ENCODE data around the gene FIBCD1. TPM values are rescaled to one million over a fixed set of nuclear protein-coding genes. Genes with fewer than 3 reads are reported as not detected.
A peak's percentile ranks its signal among the peaks of the same experiment; 100 is the strongest.

The FIBCD1 gene
- total RNA-seq, 2 donors from 2014 or later = 7.9 to 9.6 TPM

DNA sequence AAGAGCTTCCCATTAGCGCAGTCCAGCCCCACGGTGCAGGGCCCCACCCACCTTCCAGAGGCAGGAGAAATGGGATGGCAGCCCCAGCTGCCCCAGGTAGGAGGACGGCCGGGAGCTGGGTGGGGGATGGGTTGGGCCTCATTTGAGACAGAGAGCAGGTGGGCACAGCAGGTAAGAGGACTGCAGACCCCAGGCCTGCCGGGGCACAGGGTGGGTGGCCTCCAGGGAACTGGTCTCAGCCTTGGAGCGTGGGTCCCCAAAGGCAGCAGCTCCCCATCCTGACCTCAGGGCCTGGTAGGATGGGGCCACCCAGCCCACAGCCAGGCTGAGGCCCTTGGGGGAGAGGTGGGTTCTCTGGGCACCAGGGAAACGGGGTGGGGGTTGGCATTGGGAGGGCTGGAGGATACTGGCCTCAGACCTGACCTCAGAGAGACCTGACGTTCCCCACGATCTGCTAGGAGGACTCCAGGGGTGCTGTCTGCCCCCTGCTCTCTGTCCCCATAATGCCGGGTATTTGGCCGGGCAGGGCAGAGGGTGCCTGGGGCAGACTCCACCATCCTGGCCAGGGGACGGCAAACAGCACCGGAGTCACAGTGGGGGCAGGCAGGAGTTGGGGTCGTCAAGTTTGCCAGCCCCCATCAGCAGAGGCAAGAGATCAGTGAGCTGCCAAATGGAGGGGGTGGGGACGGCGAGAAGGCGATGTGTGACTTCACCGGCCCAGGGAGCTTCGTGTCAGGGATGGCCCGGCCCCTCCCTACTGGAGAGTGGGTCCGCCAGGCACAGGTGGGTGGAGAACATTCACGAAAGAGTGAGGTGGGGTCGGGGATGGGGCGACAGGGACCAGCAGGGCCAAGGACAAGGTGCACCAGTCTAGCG, 35.6 kb downstream of the FIBCD1 start:
- intact Hi-C loops (cut with DNase I, micrococcal nuclease) = no loop called here

DNA sequence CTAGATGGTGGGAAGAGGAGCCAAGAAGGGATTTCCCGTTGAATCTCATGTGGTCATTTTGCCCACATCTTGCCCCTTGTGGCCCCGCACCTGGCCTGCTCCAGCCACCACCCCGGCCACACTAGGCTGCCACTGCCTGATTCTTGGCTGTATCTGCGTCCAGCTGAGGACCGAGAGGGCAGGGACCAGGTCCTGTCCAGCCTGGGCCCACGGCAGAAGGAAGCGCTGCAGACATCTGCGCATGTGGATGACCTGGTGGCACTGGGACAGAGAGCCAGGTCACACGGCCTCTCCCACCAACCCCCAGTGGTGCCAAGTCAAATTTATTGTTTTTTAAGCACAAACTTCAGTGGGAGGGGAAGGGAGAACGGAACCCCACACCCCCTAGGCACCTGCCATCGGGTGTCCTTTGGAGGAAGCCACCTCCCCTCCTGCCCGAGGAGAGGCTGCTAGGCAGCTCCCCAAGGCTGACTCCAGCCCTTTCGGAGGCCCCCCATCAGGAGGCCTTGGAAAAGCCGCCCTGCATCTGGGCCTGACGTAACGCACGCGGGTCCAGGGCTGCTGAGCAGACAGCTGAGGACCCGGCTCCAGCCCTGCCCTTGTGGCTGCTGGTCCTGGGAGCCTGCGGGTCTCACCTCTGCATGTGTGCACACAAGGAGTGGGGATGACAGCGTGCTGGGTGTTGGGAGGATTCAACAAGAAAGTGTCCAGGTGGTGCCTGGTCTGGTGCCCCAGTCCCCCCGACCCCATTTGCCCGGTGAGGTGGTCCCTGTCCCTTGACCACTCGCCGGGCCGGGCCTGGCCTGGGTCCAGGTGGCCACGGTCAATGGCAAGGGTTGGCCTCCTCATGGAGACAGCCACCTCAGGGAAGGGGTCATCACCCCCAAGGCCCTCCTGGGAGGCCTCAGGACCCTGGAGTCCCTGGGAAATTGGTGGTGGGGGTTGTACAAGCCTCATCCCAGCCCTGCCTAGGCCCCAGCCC, 36.6 kb downstream of the FIBCD1 start:
- ATAC-seq (no peak), DNase-seq (no peak)
- intact Hi-C loops (cut with DNase I, micrococcal nuclease) = no loop called here

More for the DNA sequence above, 35.6 kb downstream of the FIBCD1 start:
- ATAC-seq = no peak
- DNase-seq = no peak

DNA sequence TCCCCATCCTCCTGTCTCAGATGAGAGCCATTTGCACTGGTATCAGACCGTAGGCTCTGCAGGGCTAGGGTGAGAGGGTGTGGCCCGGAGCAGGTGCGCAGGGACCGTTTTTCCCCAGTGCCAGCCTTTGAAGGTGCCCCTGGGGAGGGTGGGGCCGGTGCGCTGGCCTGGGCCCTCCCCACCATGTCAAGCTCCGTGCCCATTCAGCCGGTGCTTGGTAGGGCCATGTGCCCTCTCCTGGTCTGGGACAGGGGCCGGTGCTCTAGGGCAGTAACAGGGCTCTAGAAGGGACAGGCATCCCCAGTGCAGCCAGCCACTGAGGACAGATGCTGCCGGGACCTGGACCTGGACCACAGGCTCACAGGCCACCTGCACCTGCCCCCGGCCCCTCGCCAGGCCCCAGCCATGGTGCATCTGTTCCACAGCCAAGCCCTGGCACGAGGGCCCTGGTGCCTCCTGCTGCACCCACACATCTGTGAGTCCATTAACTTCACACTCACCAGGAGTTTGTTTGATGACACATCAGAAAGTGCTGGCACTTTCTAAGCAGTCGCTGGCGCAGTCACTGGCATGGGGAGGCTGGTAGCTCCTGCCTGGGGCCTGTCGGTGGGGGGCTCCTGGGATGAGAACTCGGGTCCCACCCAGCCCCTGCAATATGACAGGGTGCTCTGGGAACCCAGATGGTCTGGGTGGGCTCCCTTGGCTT, 37.4 kb downstream of the FIBCD1 start:
- ATAC-seq (peak; percentile 48), DNase-seq (no peak)

DNA sequence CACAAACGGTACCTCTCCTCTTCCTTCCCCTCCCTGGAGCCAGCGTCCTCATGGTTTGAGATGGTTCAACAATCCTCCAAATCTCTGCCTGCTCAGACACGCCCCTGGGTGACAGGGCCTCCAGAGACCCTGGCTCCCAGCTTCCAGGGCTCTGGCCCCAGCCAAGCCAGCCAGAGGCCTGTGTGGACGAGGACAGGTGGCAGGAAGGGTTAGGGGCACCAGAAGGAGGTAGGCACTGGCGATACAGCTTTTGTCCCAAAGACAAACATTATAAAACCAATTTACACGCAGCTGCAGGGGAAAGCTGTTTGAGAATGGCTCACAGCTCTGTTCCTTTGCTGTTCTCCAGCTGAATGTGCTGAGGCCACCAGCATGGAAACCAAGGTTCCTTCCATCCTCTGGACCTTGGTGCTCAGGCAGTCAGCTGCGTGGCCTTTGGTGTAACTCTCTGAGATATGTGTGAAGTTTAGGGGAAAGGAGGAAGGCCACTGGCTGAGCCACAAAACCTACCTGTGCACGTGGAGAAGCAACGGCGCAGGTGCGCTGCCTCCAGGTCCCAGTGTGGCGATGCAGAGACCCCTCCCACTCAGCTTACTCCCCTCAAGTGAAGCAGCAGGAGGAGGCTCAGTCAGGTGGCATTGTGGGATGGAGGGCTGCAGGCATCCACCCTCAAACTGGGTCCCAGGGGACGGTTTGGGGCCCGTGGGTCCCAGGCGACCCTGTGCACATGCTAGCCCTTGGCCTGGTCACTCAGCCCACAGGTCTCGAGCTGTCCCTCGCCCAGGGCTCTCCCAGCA, 38.1 kb downstream of the FIBCD1 start:
- DNase-seq = no peak
- ATAC-seq = no peak
- intact Hi-C loops (cut with DNase I, micrococcal nuclease) = no loop called here

More for the DNA sequence above, 37.4 kb downstream of the FIBCD1 start:
- intact Hi-C loops (cut with DNase I, micrococcal nuclease) = no loop called here

DNA sequence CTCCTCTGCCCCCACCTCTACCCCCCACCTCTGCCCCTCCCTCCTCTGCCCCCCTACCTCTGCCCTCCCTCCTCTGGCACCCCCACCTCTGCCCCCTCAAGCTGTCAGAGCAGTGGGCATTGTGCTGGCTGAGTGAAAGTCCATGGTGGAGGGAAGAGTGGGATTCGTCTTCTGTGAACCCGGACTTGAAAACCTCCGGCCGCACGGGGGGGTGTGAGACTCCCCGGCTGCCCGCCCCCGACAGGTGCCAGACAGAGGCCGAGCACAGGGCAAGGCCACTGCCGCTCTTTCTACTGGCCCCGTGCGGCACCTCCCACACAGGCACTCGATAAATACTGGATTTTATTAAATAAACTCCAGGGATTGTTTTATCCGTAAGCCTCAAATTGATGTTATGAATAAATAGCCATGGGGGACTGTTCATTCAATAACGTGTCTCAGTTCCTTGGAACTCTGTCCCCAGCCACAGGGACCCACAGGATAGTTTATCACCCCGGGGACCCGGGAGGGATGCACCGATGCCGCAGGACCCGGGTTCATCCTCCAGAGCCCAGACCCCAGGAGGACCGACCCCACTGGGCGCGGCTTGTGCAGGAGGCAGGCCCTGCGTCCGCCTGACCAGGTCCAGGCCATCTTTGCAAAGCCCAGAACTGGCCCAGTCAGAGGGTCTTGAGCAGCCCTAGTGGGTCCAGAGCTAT, 39.8 kb downstream of the FIBCD1 start:
- ATAC-seq (peak; percentile 15), DNase-seq (peak in 1 of 2 donors; percentile 39)
- intact Hi-C loops (cut with DNase I, micrococcal nuclease) = no loop called here

DNA sequence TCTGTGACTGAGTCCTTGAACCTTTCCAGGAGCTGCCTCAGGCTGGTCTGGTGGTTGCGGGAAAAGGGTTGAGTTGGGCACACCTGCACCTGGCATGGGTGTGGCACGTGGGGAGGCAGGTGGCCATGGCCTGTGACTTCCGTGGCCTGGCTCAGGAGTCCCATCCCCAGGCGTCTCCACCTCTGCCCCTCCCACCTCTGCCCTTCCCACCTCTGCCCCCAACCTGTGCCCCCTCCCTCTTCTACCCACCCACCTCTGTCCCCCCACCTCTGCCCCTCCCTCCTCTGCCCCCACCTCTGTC, 40.5 kb downstream of the FIBCD1 start:
- ATAC-seq (peak; percentile 44), DNase-seq (peak; percentile 44 to 65)
- intact Hi-C loops (cut with DNase I, micrococcal nuclease) = no loop called here

DNA sequence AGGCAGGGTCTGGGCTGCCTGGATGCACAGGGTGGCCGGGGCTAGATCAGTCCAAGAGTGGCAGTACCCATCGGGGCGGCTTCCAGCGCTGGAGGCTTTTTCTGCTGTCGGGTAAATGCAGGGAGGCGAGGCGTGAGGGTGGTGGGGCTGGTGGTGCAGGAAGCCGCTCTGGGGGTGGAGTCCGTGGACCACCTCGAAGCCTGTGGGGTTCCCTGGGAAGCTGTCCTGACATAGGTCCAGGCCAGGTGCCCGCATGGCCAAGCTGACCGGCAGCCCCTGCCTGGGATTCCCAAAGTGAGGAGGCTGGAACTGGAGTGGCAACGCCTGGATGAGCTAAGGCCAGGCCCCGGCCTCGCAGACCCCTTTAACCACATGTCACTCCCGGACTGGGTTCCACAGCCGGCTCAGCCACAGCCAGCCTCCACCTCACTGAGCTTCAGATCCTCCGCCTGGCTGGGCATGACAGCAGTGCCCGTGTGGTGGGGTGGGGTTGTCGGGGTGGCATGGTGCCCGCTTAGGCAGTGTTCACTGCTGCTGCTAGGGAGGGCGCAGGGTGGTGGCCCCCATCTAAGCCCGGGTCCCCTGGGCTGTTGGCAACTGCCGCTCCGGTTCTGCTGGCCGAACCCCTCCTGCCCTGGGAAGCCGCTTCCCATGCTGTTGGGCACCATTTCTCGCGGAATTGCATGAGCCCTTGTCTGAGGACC, 41.0 kb downstream of the FIBCD1 start:
- no peak for DNase-seq
- intact Hi-C loops (cut with DNase I, micrococcal nuclease) = no loop called here

DNA sequence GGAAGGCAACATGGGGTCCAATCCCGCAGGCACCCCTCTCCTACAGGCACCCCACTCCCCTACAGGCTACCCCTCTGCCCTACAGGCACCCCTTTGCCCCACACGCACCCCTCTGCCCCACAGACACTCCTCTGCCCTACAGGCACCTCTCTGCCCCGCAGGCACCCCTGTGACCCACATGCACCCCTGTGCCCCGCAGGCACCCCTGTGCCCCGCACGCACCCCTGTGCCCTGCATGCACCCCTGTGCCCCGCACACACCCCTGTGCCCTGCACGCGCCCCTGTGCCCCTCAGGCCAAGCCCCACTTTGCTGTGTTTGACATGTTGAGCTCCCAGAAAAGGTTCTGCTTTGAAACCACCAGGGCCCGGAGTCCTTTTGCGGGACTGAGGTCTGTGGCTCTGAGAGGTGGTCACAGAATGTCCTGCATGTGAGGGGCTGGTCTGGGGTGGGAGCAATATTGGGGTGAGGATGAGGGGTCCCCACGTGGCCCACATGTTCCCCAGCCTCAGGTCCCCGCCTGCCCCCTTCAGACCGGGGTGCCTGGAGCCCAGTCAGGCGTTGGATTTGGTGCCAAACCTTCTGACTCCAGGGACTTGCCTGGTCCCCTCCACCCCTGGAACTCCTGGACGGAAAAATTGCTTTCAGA, 41.8 kb downstream of the FIBCD1 start:
- ATAC-seq (no peak), DNase-seq (no peak)
- intact Hi-C loops (cut with DNase I, micrococcal nuclease) = no loop called here

More for the DNA sequence above, 41.0 kb downstream of the FIBCD1 start:
- ATAC-seq = peak; percentile 21

DNA sequence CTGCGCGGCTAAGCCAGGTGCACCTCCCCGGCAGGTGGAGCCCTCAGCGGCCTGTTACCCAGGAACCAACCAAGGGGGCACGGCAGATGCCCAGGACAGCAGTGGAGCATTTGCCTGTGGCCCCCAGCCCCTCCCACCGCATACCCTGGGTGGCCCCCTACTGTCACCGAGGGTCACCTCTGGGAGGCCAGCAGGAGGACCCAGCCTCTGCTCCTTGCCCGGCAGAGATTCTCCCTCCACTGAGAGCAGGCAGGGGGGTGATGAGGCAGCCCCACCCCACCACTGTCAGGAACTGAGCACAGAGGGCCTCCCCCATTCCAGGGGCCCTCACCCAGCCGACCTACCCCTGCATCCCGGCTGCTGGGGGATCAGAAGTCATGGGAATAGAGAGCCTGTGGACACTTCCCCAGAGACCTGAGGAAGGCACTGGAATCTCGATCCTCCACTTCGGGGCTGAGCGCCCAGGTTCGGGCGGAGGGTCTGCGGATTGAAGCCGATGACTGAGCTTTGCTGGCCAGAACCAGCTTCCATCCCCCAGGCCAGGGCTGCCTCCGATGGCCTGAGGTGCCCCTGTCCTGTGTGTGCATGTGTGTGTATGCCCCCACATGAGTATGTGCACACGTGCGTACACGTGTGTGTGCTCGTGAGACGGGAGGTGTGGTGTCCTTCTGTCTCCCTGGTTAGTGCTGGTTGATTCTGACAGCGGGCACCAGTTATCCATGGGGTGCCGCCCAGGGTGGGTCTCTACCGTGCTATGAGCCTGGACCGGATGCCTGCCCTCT, 42.6 kb downstream of the FIBCD1 start, which contains the start of gene QRFP:
QRFP (minus strand) TSS at position 580 of the 782 bp plus-strand sequence. CDS start 2,974 bp downstream, outside the sequence.
- intact Hi-C loops (cut with DNase I, micrococcal nuclease) = no loop called here
- DNase-seq (peak in 1 of 2 donors; percentile 46), ATAC-seq (peak; percentile 36)

DNA sequence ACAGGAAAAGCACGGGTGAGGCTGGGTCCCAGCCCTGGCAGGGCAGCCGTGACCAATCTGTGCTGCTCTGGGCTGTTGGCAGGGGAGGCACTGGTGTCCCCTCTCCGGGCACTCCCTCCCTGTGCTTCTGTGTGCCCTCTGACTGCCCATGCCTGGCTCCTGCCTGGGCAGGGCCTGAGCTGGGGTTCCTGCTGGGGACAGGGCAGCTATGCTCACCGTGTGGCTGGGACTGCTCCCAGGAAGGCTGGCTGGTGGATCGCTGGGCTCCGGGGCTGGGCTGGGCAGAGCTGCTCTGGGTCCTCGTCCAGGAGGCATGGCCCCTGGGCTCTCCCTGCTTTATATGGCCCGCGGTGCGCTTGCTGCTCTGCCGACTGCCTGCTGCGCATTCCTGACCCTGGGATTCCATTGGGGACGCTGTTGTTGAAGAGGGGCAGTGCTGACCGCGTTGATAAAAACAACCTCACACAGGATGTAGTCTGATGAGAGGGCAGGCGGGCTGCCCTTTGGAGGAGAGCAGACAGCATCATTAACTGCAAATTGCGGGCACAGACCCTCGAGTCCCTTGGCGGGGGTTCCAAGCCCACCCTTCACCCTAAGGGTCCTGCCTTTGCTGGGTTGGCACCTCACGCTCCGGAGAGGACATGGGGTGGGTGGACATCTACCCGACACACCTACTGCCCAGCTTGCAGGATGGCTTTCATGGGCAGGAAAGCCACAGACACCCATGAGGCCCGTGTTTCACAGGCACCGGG, 43.4 kb downstream of the FIBCD1 start:
- DNase-seq (no peak), ATAC-seq (peak; percentile 3)
- intact Hi-C loops (cut with DNase I, micrococcal nuclease) = no loop called here

DNA sequence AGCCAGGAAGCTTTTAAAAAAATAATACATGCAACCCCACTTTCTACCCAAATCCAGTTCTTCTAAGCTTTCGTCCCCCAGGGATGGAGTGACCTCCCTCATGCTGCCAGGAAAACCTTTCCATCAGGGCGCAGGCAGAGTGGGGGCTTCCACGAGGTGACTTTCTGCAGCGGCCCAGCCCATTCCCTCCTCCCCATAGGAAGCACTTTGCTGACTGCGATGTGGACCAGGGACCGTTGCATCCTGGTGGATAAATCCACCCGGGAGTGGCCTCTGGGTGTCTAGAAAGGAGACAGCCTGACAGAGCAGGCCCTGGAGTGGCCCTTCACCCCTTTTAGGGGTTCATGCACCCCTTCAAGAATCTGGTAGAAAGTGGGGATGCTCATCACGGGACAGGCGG, 44.0 kb downstream of the FIBCD1 start:
- intact Hi-C loops (cut with DNase I, micrococcal nuclease) = no loop called here
- ATAC-seq = no peak
- DNase-seq = no peak

DNA sequence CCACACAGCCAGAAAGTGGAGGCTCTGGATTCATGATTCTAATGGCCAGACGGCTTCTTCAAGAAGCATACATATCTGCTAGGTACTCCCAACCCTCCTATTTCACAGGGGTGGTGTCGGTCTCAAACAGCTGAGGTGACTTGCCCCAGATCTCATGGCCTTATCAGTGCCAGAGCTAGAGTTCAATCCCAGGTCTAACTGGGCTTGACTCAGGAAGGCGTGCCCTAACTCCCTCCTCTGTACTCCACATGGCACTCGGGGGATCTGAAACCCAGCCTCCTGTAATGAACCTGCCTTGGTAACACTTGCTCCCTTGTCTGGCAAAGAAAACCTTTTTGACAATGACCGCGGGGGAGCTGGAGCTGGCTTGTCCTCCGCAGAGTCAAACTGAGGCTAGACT, 44.5 kb downstream of the FIBCD1 start:
- ATAC-seq (peak; percentile 32), DNase-seq (no peak)
- intact Hi-C loops (cut with DNase I, micrococcal nuclease) = no loop called here

DNA sequence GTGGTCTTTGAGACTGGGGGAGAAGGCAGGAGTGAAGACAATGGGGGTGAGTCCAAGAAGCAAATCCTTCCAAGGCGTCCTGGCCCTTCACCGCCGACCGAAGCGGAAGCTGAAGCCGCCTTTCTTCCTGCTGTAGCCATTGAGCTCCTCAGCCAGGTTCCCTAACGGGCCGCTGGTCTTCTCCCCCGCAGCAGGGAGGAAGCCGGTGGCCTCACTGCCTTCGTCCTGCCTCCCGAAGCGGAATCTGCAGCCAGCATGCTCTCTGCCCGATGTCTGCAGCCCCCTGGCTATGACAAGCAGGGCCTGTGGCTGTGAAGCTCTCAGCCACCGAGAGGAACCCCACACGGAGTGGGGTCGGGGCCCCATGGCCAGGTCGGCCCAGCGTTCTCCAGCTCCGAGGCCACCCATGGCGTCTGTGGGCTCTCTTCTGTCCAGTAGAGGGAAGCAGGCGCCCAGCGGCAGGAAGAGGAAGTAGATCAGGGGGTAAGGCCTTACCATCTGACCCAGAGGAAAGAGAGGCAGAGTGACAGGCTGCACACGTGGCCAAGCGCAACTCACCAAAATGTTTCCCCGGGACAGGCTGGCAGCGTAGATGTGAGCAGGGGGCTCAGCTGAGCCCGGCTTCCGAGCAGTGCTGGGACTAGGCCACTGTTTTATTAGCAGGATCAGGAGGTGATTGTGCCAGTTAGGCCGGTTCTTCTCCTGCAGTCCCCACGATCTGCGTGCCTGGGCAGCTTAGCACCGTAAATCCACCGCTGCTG, 45.5 kb downstream of the FIBCD1 start:
- peak; percentile 76 for ATAC-seq
- intact Hi-C loops (cut with DNase I, micrococcal nuclease) = no loop called here
- DNase-seq = peak; percentile 69 to 70

DNA sequence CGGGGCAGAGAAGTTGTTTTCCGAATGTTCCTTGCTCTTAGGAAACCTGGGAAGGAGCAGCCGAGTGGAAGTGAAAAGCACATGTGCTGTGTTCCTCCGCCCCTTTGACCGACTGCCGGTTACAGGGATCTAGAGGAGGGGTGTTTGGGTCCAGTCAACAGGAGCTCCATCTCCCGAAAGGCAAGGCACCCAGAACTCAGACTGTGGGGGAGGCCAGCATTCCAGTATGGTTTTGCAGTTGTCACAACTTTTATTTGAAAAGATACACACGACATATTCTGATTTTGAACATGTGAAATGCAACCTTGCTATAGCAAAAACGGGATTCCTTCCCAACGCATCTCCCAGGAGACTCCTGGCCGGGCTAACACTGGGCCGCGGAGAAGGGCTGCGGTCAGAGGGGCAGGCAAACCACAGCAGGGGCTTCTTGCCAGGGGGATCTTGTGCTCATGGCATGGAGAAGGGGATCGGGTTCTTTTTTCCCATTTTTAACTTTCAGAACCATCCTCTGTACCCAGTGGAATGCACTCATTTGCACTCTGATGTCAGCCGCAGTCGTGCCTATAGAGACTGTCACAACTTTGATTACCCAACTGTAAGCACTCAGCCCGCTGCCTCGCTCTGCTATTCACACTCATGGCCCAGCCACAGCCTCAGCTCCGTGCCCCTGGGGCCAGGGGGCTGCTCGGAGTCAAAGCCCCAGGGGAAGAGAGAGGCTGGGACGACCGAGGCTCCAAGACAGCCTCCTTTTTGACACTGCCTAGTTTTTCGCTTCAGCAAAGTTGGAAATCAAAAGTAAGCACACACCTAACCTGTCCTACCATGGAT, 46.4 kb downstream of the FIBCD1 start:
- ATAC-seq (no peak), DNase-seq (no peak)
- intact Hi-C loops (cut with DNase I, micrococcal nuclease) = no loop called here
